Measurements from ENCODE around the gene CPS1. TPM values are rescaled to one million over a fixed set of nuclear protein-coding genes. Genes with fewer than 3 reads are reported as not detected.

CPS1 gene
- total and polyA plus RNA-seq, 10 donors: 0.30 to 8.1 (median 3.2) TPM

- no peak for DNase-seq
- 72 to 91% (median 83%) methylated on average over 1 of the region's 1 CpG for WGBS, 5 donors
- Histone ChIP-seq H3K9me3 (peaks cover 0 to 18% (median 12%) of the 10 kb centered on the region in 8 donors), H3K27ac (no peak overlapping the region), H3K27me3 (replicated peaks in 1 of 7) (no peaks in the 10 kb centered on the region), H3K4me1 (no peaks in the 10 kb centered on the region), H3K4me3 (no peak overlapping the region), H3K36me3 (peaks cover 0 to 3% (median 0%) of the 10 kb centered on the region in 6 donors)
- intact Hi-C loops (cut with DNase I; ENCODE audit: low total_unique reads): no loop called here
- no peak for TF ChIP-seq POLR2AphosphoS5 (IDR thresholded peaks at IDR 0.05)
- TF ChIP-seq CTCF (IDR thresholded peaks at IDR 0.05 in 8 of 11, conservative IDR thresholded peaks at IDR 0.05 in 3 of 11): no peak
- no peak for TF ChIP-seq POLR2A (IDR thresholded peaks at IDR 0.05)
Measured at GRCh38 chr2:210662560-210662959, 106.2 kb downstream of the CPS1 start.

GRCh38 chr2:210663631-210664089, 107.3 kb downstream of the CPS1 start:
- TF ChIP-seq POLR2A (IDR thresholded peaks at IDR 0.05): no peak
- no peak for TF ChIP-seq POLR2AphosphoS5 (IDR thresholded peaks at IDR 0.05)
- TF ChIP-seq CTCF (IDR thresholded peaks at IDR 0.05 in 8 of 11, conservative IDR thresholded peaks at IDR 0.05 in 3 of 11): no peak
- intact Hi-C loops (cut with DNase I; ENCODE audit: low total_unique reads): no loop called here
- Histone ChIP-seq H3K4me3 (no peak overlapping the region), H3K36me3 (peaks cover 0 to 3% (median 0%) of the 10 kb centered on the region in 6 donors), H3K4me1 (no peaks in the 10 kb centered on the region), H3K9me3 (peaks cover 0 to 18% (median 12%) of the 10 kb centered on the region in 8 donors), H3K27me3 (replicated peaks in 1 of 7) (no peaks in the 10 kb centered on the region), H3K27ac (no peak overlapping the region)
- 55 to 71% (median 64%) methylated on average over 3 of the region's 3 CpGs for WGBS, 5 donors
- no peak for DNase-seq

GRCh38 chr2:210667711-210668110, 111.3 kb downstream of the CPS1 start:
- H3K27me3 ChIP-seq (replicated peaks in 1 of 7): no peaks in the 10 kb centered on the region
- no peak for DNase-seq
- H3K36me3 ChIP-seq: no peaks in the 10 kb centered on the region
- no peaks in the 10 kb centered on the region for H3K9me3 ChIP-seq
- intact Hi-C loops (cut with DNase I; ENCODE audit: low total_unique reads): no loop called here
- H3K4me3 ChIP-seq: no peak overlapping the region
- no peak overlapping the region for H3K27ac ChIP-seq
- no peaks in the 10 kb centered on the region for H3K4me1 ChIP-seq
- TF ChIP-seq POLR2AphosphoS5 (IDR thresholded peaks at IDR 0.05) (no peak), POLR2A (IDR thresholded peaks at IDR 0.05) (no peak), CTCF (IDR thresholded peaks at IDR 0.05 in 8 of 11, conservative IDR thresholded peaks at IDR 0.05 in 3 of 11) (no peak)
- 91 to 94% (median 94%) methylated on average over 5 of the region's 5 CpGs for WGBS, 5 donors

GRCh38 chr2:210671065-210671464, 114.7 kb downstream of the CPS1 start:
- Histone ChIP-seq H3K36me3 (no peaks in the 10 kb centered on the region), H3K9me3 (no peaks in the 10 kb centered on the region), H3K27me3 (replicated peaks in 1 of 7) (no peaks in the 10 kb centered on the region), H3K27ac (no peak overlapping the region), H3K4me1 (no peaks in the 10 kb centered on the region), H3K4me3 (no peak overlapping the region)
- no peak for DNase-seq
- TF ChIP-seq POLR2AphosphoS5 (IDR thresholded peaks at IDR 0.05) (no peak), CTCF (IDR thresholded peaks at IDR 0.05 in 8 of 11, conservative IDR thresholded peaks at IDR 0.05 in 3 of 11) (no peak), POLR2A (IDR thresholded peaks at IDR 0.05) (no peak)
- 88 to 95% (median 92%) methylated on average over 3 of the region's 3 CpGs for WGBS, 5 donors
- intact Hi-C loops (cut with DNase I; ENCODE audit: low total_unique reads): no loop called here
